Spleen (tissue), 11 donors: Measurements from ENCODE around the gene ADCY2. TPM values are rescaled to one million over a fixed set of nuclear protein-coding genes. Genes with fewer than 3 reads are reported as not detected.

Experiments used
- DNase-seq: peaks from one replicate; pipeline ENCODE4 v3.0.0-alpha.2; 2020
- H3K27ac ChIP-seq, 8 donors: fragments of 200-600 bp; sonication (generic) in 7 of 8; 1 replicate in 4 of 8; 2 replicates in 4 of 8; pipeline versions ENCODE4 v1.5.0 to v1.8.0; 2016 to 2021; ENCODE audit warnings: inconsistent platforms in 4 of 8, mild to moderate bottlenecking in 4 of 8, moderate library complexity in 1 of 8
- H3K27me3 ChIP-seq, 7 donors: fragments of 200-600 bp; sonication (generic) in 6 of 7; replicated peaks in 1 of 7; 1 replicate in 4 of 7; 2 replicates in 3 of 7; pipeline versions ENCODE4 v1.5.0 to v1.8.0; 2016 to 2021; ENCODE audit warnings: inconsistent platforms in 3 of 7, mild to moderate bottlenecking in 1 of 7
- H3K36me3 ChIP-seq, 6 donors: fragments of 200-600 bp; sonication (generic) in 5 of 6; 1 replicate in 4 of 6; 2 replicates in 2 of 6; pipeline versions ENCODE4 v1.5.0 to v1.8.0; 2016 to 2021; ENCODE audit warnings: inconsistent platforms in 2 of 6
- H3K4me1 ChIP-seq, 6 donors: fragments of 200-600 bp; sonication (generic) in 5 of 6; 1 replicate in 3 of 6; 2 replicates in 3 of 6; pipeline versions ENCODE4 v1.5.0 to v1.8.0; 2016 to 2021; ENCODE audit warnings: inconsistent platforms in 3 of 6
- H3K4me3 ChIP-seq, 8 donors: fragments of 200-600 bp; sonication (generic) in 7 of 8; 1 replicate in 4 of 8; 2 replicates in 4 of 8; pipeline versions ENCODE4 v1.5.0 to v1.8.0; 2016 to 2021; ENCODE audit warnings: inconsistent platforms in 4 of 8, mild to moderate bottlenecking in 4 of 8, moderate library complexity in 2 of 8
- H3K9me3 ChIP-seq, 8 donors: fragments of 200-600 bp; sonication (generic) in 7 of 8; 1 replicate in 4 of 8; 2 replicates in 4 of 8; pipeline versions ENCODE4 v1.5.0 to v1.8.0; 2016 to 2021; ENCODE audit warnings: inconsistent platforms in 4 of 8
- CTCF ChIP-seq, 11 experiments: fragments of 200-600 bp in 7 of 11; fragments of 450-650 bp in 4 of 11; sonication (generic) in 4 of 11; IDR thresholded peaks in 8 of 11; conservative IDR thresholded peaks in 3 of 11; 1 replicate in 7 of 11; 2 replicates in 4 of 11; pipeline versions ENCODE4 v1.4.0 to v1.8.0; 2016 to 2021; ENCODE audit warnings: antibody characterized with exemption in 11 of 11, inconsistent platforms in 4 of 11, mild to moderate bottlenecking in 1 of 11
- POLR2A ChIP-seq, 3 donors: fragments of 450-650 bp; IDR thresholded peaks; one replicate each; pipeline ENCODE4 v1.5.1; 2017; ENCODE audit warnings: antibody characterized with exemption in 3 of 3, mild to moderate bottlenecking in 1 of 3
- POLR2AphosphoS5 ChIP-seq, 3 donors: sonication (generic); formaldehyde crosslinking; IDR thresholded peaks; one replicate each; pipeline ENCODE4 v1.5.1; 2017; ENCODE audit warnings: antibody characterized with exemption in 3 of 3
- WGBS, 5 donors: extraction: QIAGEN DNeasy Blood & Tissue Kit in 3 of 5; methylation state at CpG; one replicate each; pipeline versions ENCODE4 v1.1.5 to v1.1.7; 2013 to 2018; 5-methylcytosine and 5-hydroxymethylcytosine counted together
- intact Hi-C: fragments of 100-400 bp; cut with DNase I; formaldehyde crosslinking; loops from one replicate; pipeline ENCODE4 v1.15.0; 2023; ENCODE audit warnings: low total_unique reads
- polyA plus RNA-seq, 3 donors: library from polyadenylated mRNA; stranded (reverse); fragments of 200-250 nt; gene quantifications; one replicate each; pipeline ENCODE4 v1.2.1, GENCODE V29; 2013
- total RNA-seq, 7 donors: library from RNA; depleted of rRNA in 3 of 7; stranded (reverse); fragments of >200 nt in 3 of 7; fragmentation: NEBNext Ultra II Directional in 4 of 7; extraction: Animal tissue kit (Norgen Biotek cat#: 25700) in 4 of 7; gene quantifications; one replicate each; pipeline versions ENCODE4 v1.1.0 to v1.2.1, GENCODE V29; 2016 to 2021
- donor health status: healthy with polysubstance abuse.
- donor health status: DM: no; HTN: no; CAD: no; lungs with moderate emphysema.
- donor health status: DM: no; HTN: no; CAD: no.
- donor health status: Bipolar disorder and iron deficiency.
- donor health status: healthy.
- donor health status: DM: no; HTN: no; CAD: no.
- donor health status: DM: yes; HTN: yes; CAD: no.

ADCY2 gene
- total and polyA plus RNA-seq, 10 donors = 0.02 to 1.5 (median 0.18) TPM

- no peaks in the 10 kb centered on the region for H3K27me3 ChIP-seq
- no peaks in the 10 kb centered on the region for H3K4me1 ChIP-seq
- no peak for TF ChIP-seq CTCF (IDR thresholded peaks at IDR 0.05 in 8 of 11, conservative IDR thresholded peaks at IDR 0.05 in 3 of 11)
- TF ChIP-seq POLR2AphosphoS5 (IDR thresholded peaks at IDR 0.05) = no peak
- no peak for TF ChIP-seq POLR2A (IDR thresholded peaks at IDR 0.05)
- no peak overlapping the region for H3K4me3 ChIP-seq
- intact Hi-C loops = no loop called here
- WGBS, 5 donors = 74 to 86% (median 81%) methylated on average over 4 of the region's 4 CpGs
- no peak overlapping the region for H3K27ac ChIP-seq
- H3K9me3 ChIP-seq = no peaks in the 10 kb centered on the region
- H3K36me3 ChIP-seq = no peaks in the 10 kb centered on the region
- no peak for DNase-seq
Measured at GRCh38 chr5:7659420-7659819, 263.5 kb downstream of the ADCY2 start.

GRCh38 chr5:7662289-7662688 lies 266.4 kb downstream of the ADCY2 start:
- no peak for DNase-seq
- intact Hi-C loops = no loop called here
- H3K4me3 ChIP-seq = no peak overlapping the region
- H3K4me1 ChIP-seq = no peaks in the 10 kb centered on the region
- H3K27me3 ChIP-seq = no peaks in the 10 kb centered on the region
- TF ChIP-seq POLR2A (IDR thresholded peaks at IDR 0.05) (no peak), POLR2AphosphoS5 (IDR thresholded peaks at IDR 0.05) (no peak), CTCF (IDR thresholded peaks at IDR 0.05 in 8 of 11, conservative IDR thresholded peaks at IDR 0.05 in 3 of 11) (no peak)
- H3K9me3 ChIP-seq = no peaks in the 10 kb centered on the region
- H3K27ac ChIP-seq = no peak overlapping the region
- H3K36me3 ChIP-seq = no peaks in the 10 kb centered on the region
- 89 to 94% (median 92%) methylated on average over 6 of the region's 6 CpGs for WGBS, 5 donors

GRCh38 chr5:7663808-7664207 lies 267.9 kb downstream of the ADCY2 start:
- intact Hi-C loops = no loop called here
- 69 to 82% (median 72%) methylated on average over 3 of the region's 3 CpGs for WGBS, 5 donors
- H3K36me3 ChIP-seq = no peaks in the 10 kb centered on the region
- no peaks in the 10 kb centered on the region for H3K9me3 ChIP-seq
- no peak overlapping the region for H3K4me3 ChIP-seq
- no peak for DNase-seq
- no peaks in the 10 kb centered on the region for H3K27me3 ChIP-seq
- TF ChIP-seq POLR2A (IDR thresholded peaks at IDR 0.05) (no peak), POLR2AphosphoS5 (IDR thresholded peaks at IDR 0.05) (no peak), CTCF (IDR thresholded peaks at IDR 0.05 in 8 of 11, conservative IDR thresholded peaks at IDR 0.05 in 3 of 11) (no peak)
- no peaks in the 10 kb centered on the region for H3K4me1 ChIP-seq
- H3K27ac ChIP-seq = no peak overlapping the region

GRCh38 chr5:7664208-7664607 lies 268.3 kb downstream of the ADCY2 start:
- H3K4me1 ChIP-seq = no peaks in the 10 kb centered on the region
- TF ChIP-seq CTCF (IDR thresholded peaks at IDR 0.05 in 8 of 11, conservative IDR thresholded peaks at IDR 0.05 in 3 of 11) (no peak), POLR2AphosphoS5 (IDR thresholded peaks at IDR 0.05) (no peak), POLR2A (IDR thresholded peaks at IDR 0.05) (no peak)
- no peak for DNase-seq
- no peak overlapping the region for H3K27ac ChIP-seq
- no peak overlapping the region for H3K4me3 ChIP-seq
- H3K36me3 ChIP-seq = no peaks in the 10 kb centered on the region
- intact Hi-C loops = no loop called here
- 63 to 78% (median 74%) methylated on average over 2 of the region's 2 CpGs for WGBS, 5 donors
- H3K27me3 ChIP-seq = no peaks in the 10 kb centered on the region
- H3K9me3 ChIP-seq = no peaks in the 10 kb centered on the region
